ENCODE measurements around the gene DMBX1. TPM values are rescaled to one million over a fixed set of nuclear protein-coding genes. Genes with fewer than 3 reads are reported as not detected.
A peak's percentile ranks its signal among the peaks of the same experiment; 100 is the strongest.

Gene DMBX1
- total and polyA plus RNA-seq, 9 of the 15 experiments (the other 6 are each of a cell fraction or from before 2014, with no cell fraction given): 0.25 to 4.3 (median 1.0) TPM

DNA sequence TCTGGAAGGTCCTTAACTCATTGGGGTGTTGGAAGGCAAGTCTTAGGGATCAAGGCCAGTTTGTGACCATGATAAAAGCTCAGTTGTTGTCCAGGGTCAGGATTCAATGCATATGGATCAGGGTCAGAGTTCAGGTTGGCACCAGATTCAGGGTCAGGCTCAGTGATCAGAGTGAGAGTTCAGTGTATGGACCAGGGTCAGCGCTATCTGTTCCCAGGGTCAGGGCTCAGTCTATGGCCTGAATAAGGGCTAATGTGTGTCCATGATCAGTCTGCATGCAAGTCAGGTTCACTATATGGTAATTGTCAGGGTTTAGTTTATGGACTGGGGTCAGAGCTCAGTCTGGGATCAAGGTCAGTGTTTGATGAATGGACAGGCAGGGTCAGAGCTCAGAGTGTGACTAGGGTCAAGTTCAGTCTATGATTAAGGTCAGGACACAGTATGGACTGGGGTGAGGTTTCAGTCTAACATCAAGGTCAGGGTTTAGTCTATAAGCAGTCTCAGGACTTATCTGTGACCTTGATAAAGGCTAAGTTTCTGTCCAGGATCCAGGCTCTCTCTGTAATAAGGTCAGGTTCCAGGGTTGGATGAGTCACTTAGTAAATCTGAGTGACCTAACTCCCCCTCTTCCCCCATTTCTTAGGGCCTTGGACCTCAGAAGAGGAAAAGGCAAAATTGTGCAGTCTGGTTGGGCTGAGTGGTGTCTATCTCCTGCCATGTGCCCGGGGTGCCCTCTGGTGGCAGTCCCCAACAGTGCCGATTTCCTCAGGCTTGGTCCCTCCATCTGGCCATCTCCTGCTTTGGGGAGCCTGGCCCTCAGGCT, 38.0 kb downstream of the DMBX1 start (continued):
- TF ChIP-seq AFF4 (CRISPR knock-in tag; IDR thresholded peaks at IDR 0.05) (no peak; the same call in 1 of the 2 replicates), NFIX (CRISPR knock-in tag; IDR thresholded peaks at IDR 0.05; ENCODE audit: low read depth) (no peak), KDM4B (IDR thresholded peaks at IDR 0.05; ENCODE audit: borderline replicate concordance in 2 of 2, low read depth in 1 of 2) (peak in 1 of 2 experiments; percentile 62; a peak in 1 of 4 replicates), MYNN (IDR thresholded peaks at IDR 0.05) (peak; percentile 79), MYNN (CRISPR knock-in tag; IDR thresholded peaks at IDR 0.05) (no peak), EGR1 (conservative IDR thresholded peaks at IDR 0.05) (peak; percentile 44), EZH2 (IDR thresholded peaks at IDR 0.05; ENCODE audit: borderline replicate concordance, low read depth, low read length) (no peak), CHD2 (IDR thresholded peaks at IDR 0.05; ENCODE audit: low read depth, low read length) (no peak), DACH1 (IDR thresholded peaks at IDR 0.05; ENCODE audit: partially characterized antibody) (no peak), BCOR (IDR thresholded peaks at IDR 0.05) (no peak), GMEB1 (CRISPR knock-in tag; IDR thresholded peaks at IDR 0.05) (no peak), ZC3H11A (IDR thresholded peaks at IDR 0.05; ENCODE audit: low read depth, low read length) (0 out of 2 replicates have a peak, but pooled peaks have one; percentile 62), ZBTB33 (CRISPR knock-in tag; IDR thresholded peaks at IDR 0.05) (peak; percentile 33; the same call in 1 of the 2 replicates)
- TF ChIP-seq, protein P1, sequence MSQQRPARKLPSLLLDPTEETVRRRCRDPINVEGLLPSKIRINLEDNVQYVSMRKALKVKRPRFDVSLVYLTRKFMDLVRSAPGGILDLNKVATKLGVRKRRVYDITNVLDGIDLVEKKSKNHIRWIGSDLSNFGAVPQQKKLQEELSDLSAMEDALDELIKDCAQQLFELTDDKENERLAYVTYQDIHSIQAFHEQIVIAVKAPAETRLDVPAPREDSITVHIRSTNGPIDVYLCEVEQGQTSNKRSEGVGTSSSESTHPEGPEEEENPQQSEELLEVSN (IDR thresholded peaks at IDR 0.05; ENCODE audit: borderline replicate concordance in 1 of 2, extremely low read depth in 1 of 2, insufficient read depth in 1 of 2, insufficient read length in 1 of 2, low read depth in 1 of 2, low read length in 1 of 2, poor library complexity in 1 of 2, severe bottlenecking in 1 of 2): no peak
- TF ChIP-seq, protein P2, sequence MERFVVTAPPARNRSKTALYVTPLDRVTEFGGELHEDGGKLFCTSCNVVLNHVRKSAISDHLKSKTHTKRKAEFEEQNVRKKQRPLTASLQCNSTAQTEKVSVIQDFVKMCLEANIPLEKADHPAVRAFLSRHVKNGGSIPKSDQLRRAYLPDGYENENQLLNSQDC (CRISPR knock-in tag; IDR thresholded peaks at IDR 0.05): no peak
- TF ChIP-seq, protein P3, sequence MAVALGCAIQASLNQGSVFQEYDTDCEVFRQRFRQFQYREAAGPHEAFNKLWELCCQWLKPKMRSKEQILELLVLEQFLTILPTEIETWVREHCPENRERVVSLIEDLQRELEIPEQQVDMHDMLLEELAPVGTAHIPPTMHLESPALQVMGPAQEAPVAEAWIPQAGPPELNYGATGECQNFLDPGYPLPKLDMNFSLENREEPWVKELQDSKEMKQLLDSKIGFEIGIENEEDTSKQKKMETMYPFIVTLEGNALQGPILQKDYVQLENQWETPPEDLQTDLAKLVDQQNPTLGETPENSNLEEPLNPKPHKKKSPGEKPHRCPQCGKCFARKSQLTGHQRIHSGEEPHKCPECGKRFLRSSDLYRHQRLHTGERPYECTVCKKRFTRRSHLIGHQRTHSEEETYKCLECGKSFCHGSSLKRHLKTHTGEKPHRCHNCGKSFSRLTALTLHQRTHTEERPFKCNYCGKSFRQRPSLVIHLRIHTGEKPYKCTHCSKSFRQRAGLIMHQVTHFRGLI (CRISPR knock-in tag; IDR thresholded peaks at IDR 0.05): no peak
